Hair follicular keratinocyte (primary cell): ENCODE data around the gene CT45A6. TPM values are rescaled to one million over a fixed set of nuclear protein-coding genes. Genes with fewer than 3 reads are reported as not detected.

Source experiments
- total RNA-seq: library from RNA; depleted of rRNA; stranded (reverse); fragments of >200 nt; gene quantifications from 2 replicates; pipeline ENCODE4 v1.2.3, GENCODE V29; 2015

Gene CT45A6, protein sequence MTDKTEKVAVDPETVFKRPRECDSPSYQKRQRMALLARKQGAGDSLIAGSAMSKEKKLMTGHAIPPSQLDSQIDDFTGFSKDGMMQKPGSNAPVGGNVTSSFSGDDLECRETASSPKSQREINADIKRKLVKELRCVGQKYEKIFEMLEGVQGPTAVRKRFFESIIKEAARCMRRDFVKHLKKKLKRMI
- total RNA-seq: not detected in 2 replicates

GRCh38 chrX:135802687-135803086 lies at the start of gene CT45A6:
Gene CT45A6, minus strand, starts transcription at chrX:135802787. Its CDS starts 3,794 bp downstream, at chrX:135798993.

DNA sequence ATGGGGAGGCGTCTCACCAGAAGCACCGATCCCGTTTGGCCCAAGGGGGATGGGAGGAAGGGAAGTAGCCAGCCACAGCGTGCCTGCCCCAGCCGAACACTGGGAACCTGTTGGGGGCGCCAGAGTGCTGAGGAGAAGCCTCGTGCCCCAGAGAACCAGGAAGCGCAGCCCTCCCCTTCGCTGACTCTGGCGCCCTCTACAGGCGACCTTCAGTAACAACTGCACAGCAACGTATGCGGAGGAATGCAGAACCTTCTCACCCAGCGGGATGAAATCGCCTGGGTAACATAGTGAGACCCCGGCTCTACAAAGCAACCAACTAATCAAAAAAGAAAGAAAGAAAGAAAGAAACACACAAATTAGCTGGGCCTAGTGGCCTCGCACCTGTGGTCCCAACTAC lies 34.6 kb upstream of the CT45A6 start, which contains the start of gene CT45A7:
CT45A7 (minus strand) TSS at position 101 of the 400 bp plus-strand sequence. CDS start 3,747 bp downstream, outside the sequence.

DNA sequence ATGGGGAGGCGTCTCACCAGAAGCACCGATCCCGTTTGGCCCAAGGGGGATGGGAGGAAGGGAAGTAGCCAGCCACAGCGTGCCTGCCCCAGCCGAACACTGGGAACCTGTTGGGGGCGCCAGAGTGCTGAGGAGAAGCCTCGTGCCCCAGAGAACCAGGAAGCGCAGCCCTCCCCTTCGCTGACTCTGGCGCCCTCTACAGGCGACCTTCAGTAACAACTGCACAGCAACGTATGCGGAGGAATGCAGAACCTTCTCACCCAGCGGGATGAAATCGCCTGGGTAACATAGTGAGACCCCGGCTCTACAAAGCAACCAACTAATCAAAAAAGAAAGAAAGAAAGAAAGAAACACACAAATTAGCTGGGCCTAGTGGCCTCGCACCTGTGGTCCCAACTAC lies 17.3 kb upstream of the CT45A6 start, which contains the start of gene CT45A2:
CT45A2 (minus strand) TSS at position 101 of the 400 bp plus-strand sequence. CDS start 3,747 bp downstream, outside the sequence.

GRCh38 chrX:135785403-135785802 lies 17.2 kb downstream of the CT45A6 start, which contains the start of gene CT45A5:
Gene CT45A5, minus strand, starts transcription at chrX:135785503. Its CDS starts 3,774 bp downstream, at chrX:135781729.

GRCh38 chrX:135768091-135768490 lies 34.5 kb downstream of the CT45A6 start, which contains the start of gene CT45A3:
Gene CT45A3, minus strand, starts transcription at chrX:135768191. Its CDS starts 3,747 bp downstream, at chrX:135764444.

Other genes starting within 250 kb of the CT45A6 start
- not detected in 2 replicates for gene CT45A1, start 89.1 kb downstream of the CT45A6 start, total RNA-seq
- not detected in 2 replicates for gene CT45A3, start 34.6 kb downstream of the CT45A6 start, total RNA-seq
- gene CT45A5, start 17.3 kb downstream of the CT45A6 start, total RNA-seq: not detected in 2 replicates
- not detected in 2 replicates for gene CT45A2, start 17.2 kb upstream of the CT45A6 start, total RNA-seq
- gene CT45A7, start 34.5 kb upstream of the CT45A6 start, total RNA-seq: not detected in 2 replicates
- gene CT45A8, start 51.8 kb upstream of the CT45A6 start, total RNA-seq: not detected in 2 replicates
- gene CT45A9, start 69.0 kb upstream of the CT45A6 start, total RNA-seq: not detected in 2 replicates
- gene CT45A10, start 90.7 kb upstream of the CT45A6 start, total RNA-seq: not detected in 2 replicates
- gene SAGE1, start 90.9 kb upstream of the CT45A6 start, total RNA-seq: not detected in 2 replicates
- 16.9 and 18.8 TPM in 2 replicates for gene MMGT1, start 171.2 kb upstream of the CT45A6 start, total RNA-seq
- gene SLC9A6, start 182.6 kb upstream of the CT45A6 start, total RNA-seq: 10.2 and 11.5 TPM in 2 replicates